ENCODE results near the gene SRGN.
"Not testable (repeated sequence)": the region's sequence is repeated elsewhere in the genome, so short reads cannot be mapped to it uniquely, and the experiment has no call there.

SRGN gene

GRCh38 chr10:69087590-69088470 is at the start of gene SRGN:
Gene SRGN, plus strand, starts transcription at chr10:69088103. Its CDS starts 55 bp downstream, at chr10:69088158.
- peak; percentile 52 for DNase-seq (ENCODE audit: low spot score)

- DNase-seq (ENCODE audit: low spot score): not testable (repeated sequence)
Observed at GRCh38 chr10:69040904-69041303, 47.0 kb upstream of the SRGN start.

GRCh38 chr10:69042417-69042816 is 45.5 kb upstream of the SRGN start:
- DNase-seq (ENCODE audit: low spot score): no peak

GRCh38 chr10:69042838-69043237 is 45.1 kb upstream of the SRGN start:
- no peak for DNase-seq (ENCODE audit: low spot score)

GRCh38 chr10:69043931-69044531 is 43.9 kb upstream of the SRGN start:
- no peak for DNase-seq (ENCODE audit: low spot score)

- DNase-seq (ENCODE audit: low spot score): no peak
Observed at GRCh38 chr10:69044546-69044945, 43.4 kb upstream of the SRGN start.

- DNase-seq (ENCODE audit: low spot score): no peak
Observed at GRCh38 chr10:69045441-69046300, 42.2 kb upstream of the SRGN start.

GRCh38 chr10:69047111-69047832 is 40.6 kb upstream of the SRGN start:
- DNase-seq (ENCODE audit: low spot score): no peak

GRCh38 chr10:69048103-69048502 is 39.8 kb upstream of the SRGN start:
- DNase-seq (ENCODE audit: low spot score): peak; percentile 39

GRCh38 chr10:69049566-69049961 is 38.3 kb upstream of the SRGN start:
- DNase-seq (ENCODE audit: low spot score): no peak

GRCh38 chr10:69051303-69051702 is 36.6 kb upstream of the SRGN start:
- no peak for DNase-seq (ENCODE audit: low spot score)

GRCh38 chr10:69051710-69052487 is 36.0 kb upstream of the SRGN start:
- no peak for DNase-seq (ENCODE audit: low spot score)

- no peak for DNase-seq (ENCODE audit: low spot score)
Observed at GRCh38 chr10:69052736-69053135, 35.2 kb upstream of the SRGN start.

GRCh38 chr10:69055241-69055640 is 32.7 kb upstream of the SRGN start:
- DNase-seq (ENCODE audit: low spot score): no peak

GRCh38 chr10:69056129-69056528 is 31.8 kb upstream of the SRGN start:
- DNase-seq (ENCODE audit: low spot score): no peak

GRCh38 chr10:69056536-69057260 is 31.2 kb upstream of the SRGN start:
- DNase-seq (ENCODE audit: low spot score): no peak

GRCh38 chr10:69057261-69057950 is 30.5 kb upstream of the SRGN start:
- DNase-seq (ENCODE audit: low spot score): no peak

- peak; percentile 63 for DNase-seq (ENCODE audit: low spot score)
Observed at GRCh38 chr10:69057951-69058297, 30.0 kb upstream of the SRGN start.

- no peak for DNase-seq (ENCODE audit: low spot score)
Observed at GRCh38 chr10:69060127-69060798, 27.6 kb upstream of the SRGN start.
